HCT116 (cell line): Measurements from ENCODE around the gene FRY. TPM values are rescaled to one million over a fixed set of nuclear protein-coding genes. Genes with fewer than 3 reads are reported as not detected.

Experiments used
- ATAC-seq: fragments of 200-7000 bp; cut with Tn5 transposase; 2 replicates; pipeline ENCODE4 v1.9.1; 2020; ENCODE audit warnings: mild to moderate bottlenecking, moderate library complexity
- BruUV-seq: library from RNA; stranded (reverse); fragments of 400-500 nt; replicated peaks from 2 replicates; lab custom pipeline; 2021; lab: Mats Ljungman, UMichigan
- CTCF ChIA-PET: fragments of 300-600 bp; sonication (Branson Sonifier 250); formaldehyde crosslinking; loops from one replicate; lab custom pipeline; 2021; ENCODE audit warnings: antibody characterized with exemption; lab: Charles Lee
- POLR2A ChIA-PET: fragments of 300-600, 350-600 bp; sonication (Branson Sonifier 250); formaldehyde crosslinking; loops from one replicate; lab custom pipeline; 2021; ENCODE audit warnings: antibody characterized with exemption; lab: Charles Lee
- RAD21 ChIA-PET, 2 experiments: fragments of 300-600 bp; sonication (Branson Sonifier 250); formaldehyde crosslinking; loops; one replicate each; lab custom pipeline; 2023; ENCODE audit warnings: low total read pairs in 2 of 2; ENCODE audit not compliant: uncharacterized antibody in 2 of 2, unreplicated experiment in 2 of 2, low non-redundant PET in 1 of 2; lab: Charles Lee
- DNase-seq: peaks from one replicate; pipeline ENCODE4 v3.0.0-alpha.2; 2010; ENCODE audit warnings: low read depth, low spot score
- H2AFZ ChIP-seq: fragments of 200-600 bp; shearing (Covaris generic), sonication (generic); 2 replicates; pipeline ENCODE4 v1.6.1; 2017; ENCODE audit warnings: low read depth, mixed run types, mixed read lengths, antibody characterized with exemption, low read length; ENCODE audit not compliant: poor library complexity, severe bottlenecking
- H3K27ac ChIP-seq: 2 replicates; pipeline ENCODE4 v1.5.1; 2012; ENCODE audit warnings: low read depth, low read length
- H3K27me3 ChIP-seq: fragments of 200-600 bp; sonication (generic); 2 replicates; pipeline ENCODE4 v1.6.1; 2016; ENCODE audit warnings: mixed run types, low read length, mixed read lengths; ENCODE audit not compliant: insufficient read depth
- H3K36me3 ChIP-seq, 2 experiments: fragments of 200-500 bp in 1 of 2; fragments of 200-600 bp in 1 of 2; sonication (Bioruptor generic) in 1 of 2; sonication (generic) in 1 of 2; 2 replicates each; pipeline versions ENCODE4 v1.5.1 to v1.6.1; 2014 to 2016; ENCODE audit warnings: low read length in 2 of 2, inconsistent platforms in 1 of 2, mixed read lengths in 1 of 2, mixed run types in 1 of 2; ENCODE audit not compliant: insufficient read depth in 2 of 2, control insufficient read depth in 1 of 2
- H3K4me1 ChIP-seq, 2 experiments: fragments of 200-600 bp in 1 of 2; sonication (generic) in 1 of 2; 2 replicates each; pipeline versions ENCODE4 v1.5.1 to v1.6.1; 2012 to 2017; ENCODE audit warnings: low read length in 2 of 2, inconsistent platforms in 1 of 2, mild to moderate bottlenecking in 1 of 2, mixed read lengths in 1 of 2, mixed run types in 1 of 2, moderate library complexity in 1 of 2; ENCODE audit not compliant: insufficient read depth in 2 of 2, control insufficient read depth in 1 of 2
- H3K4me2 ChIP-seq: fragments of 200-600 bp; sonication (generic); 2 replicates; pipeline ENCODE4 v1.6.1; 2017; ENCODE audit warnings: mixed run types, low read length, mixed read lengths
- H3K4me3 ChIP-seq, 2 experiments: fragments of 200-600 bp in 1 of 2; sonication (generic) in 1 of 2; replicated peaks in 1 of 2; 2 replicates each; pipeline ENCODE4 v1.5.1; 2011 to 2016; ENCODE audit warnings: low read length in 2 of 2, control low read depth in 1 of 2, low read depth in 1 of 2, mild to moderate bottlenecking in 1 of 2, mixed read lengths in 1 of 2, mixed run types in 1 of 2
- H3K79me2 ChIP-seq: fragments of 200-600 bp; sonication (generic); 2 replicates; pipeline ENCODE4 v1.6.1; 2017; ENCODE audit warnings: mild to moderate bottlenecking, mixed run types, low read length, moderate library complexity, mixed read lengths; ENCODE audit not compliant: insufficient read depth
- H3K9ac ChIP-seq: fragments of 200-600 bp; sonication (generic); 2 replicates; pipeline ENCODE4 v1.6.1; 2016; ENCODE audit warnings: low read length, mixed read lengths
- H3K9me2 ChIP-seq: fragments of 200-600 bp; sonication (generic), shearing (Covaris generic); 2 replicates; pipeline ENCODE4 v1.6.1; 2017; ENCODE audit warnings: mixed run types, mild to moderate bottlenecking, moderate library complexity; ENCODE audit not compliant: insufficient read depth
- H3K9me3 ChIP-seq, 2 experiments: fragments of 200-500 bp in 1 of 2; fragments of 200-600 bp in 1 of 2; sonication (Bioruptor generic) in 1 of 2; sonication (generic) in 1 of 2; 2 replicates each; pipeline ENCODE4 v1.6.1; 2014 to 2017; ENCODE audit warnings: low read length in 2 of 2, mixed read lengths in 2 of 2, inconsistent platforms in 1 of 2, low read depth in 1 of 2, mild to moderate bottlenecking in 1 of 2, mixed run types in 1 of 2, moderate library complexity in 1 of 2; ENCODE audit not compliant: control insufficient read depth in 1 of 2, insufficient read depth in 1 of 2
- H4K20me1 ChIP-seq: fragments of 200-600 bp; sonication (generic), shearing (Covaris generic); 2 replicates; pipeline ENCODE4 v1.6.1; 2017; ENCODE audit warnings: mixed run types, mild to moderate bottlenecking, moderate library complexity; ENCODE audit not compliant: insufficient read depth
- EZH2phosphoT487 ChIP-seq: fragments of 200-600 bp; IDR thresholded peaks from 2 replicates; pipeline ENCODE4 v1.6.1; 2018; ENCODE audit warnings: antibody characterized with exemption, borderline replicate concordance
- FOSL1 ChIP-seq: IDR thresholded peaks from 2 replicates; pipeline ENCODE4 v1.6.1; 2012; ENCODE audit warnings: low read depth
- JUND ChIP-seq: IDR thresholded peaks from 2 replicates; pipeline ENCODE4 v1.6.1; 2012
- SRF ChIP-seq: IDR thresholded peaks from 2 replicates; pipeline ENCODE4 v1.6.1; 2012; ENCODE audit warnings: low read depth
- TCF7L2 ChIP-seq: IDR thresholded peaks from 2 replicates; pipeline ENCODE4 v1.7.0; 2011; ENCODE audit warnings: borderline replicate concordance, inconsistent platforms; ENCODE audit not compliant: insufficient read depth, insufficient read length; ENCODE audit errors: extremely low read depth
- ZNF274 ChIP-seq: fragments of 200-500 bp; sonication (Bioruptor generic); IDR thresholded peaks from 2 replicates; pipeline ENCODE4 v1.6.1; 2014; ENCODE audit warnings: mild to moderate bottlenecking, low read depth, low read length, inconsistent platforms
- intact Hi-C: fragments of 100-400 bp; cut with micrococcal nuclease; formaldehyde crosslinking; loops from 2 replicates; pipeline ENCODE4 v1.10.0; 2022
- total RNA-seq: library from RNA; stranded (reverse); gene quantifications from one replicate; pipeline ENCODE4 v1.2.1, GENCODE V29; 2021; ENCODE audit not compliant: unreplicated experiment
- TF ChIP-seq, protein P1 (sequence below): IDR thresholded peaks from 2 replicates; pipeline ENCODE4 v1.6.1; 2012
- TF ChIP-seq, protein P2 (sequence below), 3 experiments: fragments of 200-600 bp in 1 of 3; sonication (generic) in 1 of 3; IDR thresholded peaks in 2 of 3; conservative IDR thresholded peaks in 1 of 3; 2 replicates each; pipeline ENCODE4 v1.5.1; 2012 to 2017; ENCODE audit warnings: low read depth in 2 of 3, low read length in 2 of 3, antibody characterized with exemption in 1 of 3, borderline replicate concordance in 1 of 3, control low read depth in 1 of 3, mild to moderate bottlenecking in 1 of 3, mixed read lengths in 1 of 3, mixed run types in 1 of 3, moderate library complexity in 1 of 3; ENCODE audit not compliant: insufficient read depth in 1 of 3

FRY gene
- total RNA-seq, 1 experiment from 2014 or later, result 1.4 TPM

- POLR2A ChIA-PET, result no interaction called here
- TF ChIP-seq, protein P1, sequence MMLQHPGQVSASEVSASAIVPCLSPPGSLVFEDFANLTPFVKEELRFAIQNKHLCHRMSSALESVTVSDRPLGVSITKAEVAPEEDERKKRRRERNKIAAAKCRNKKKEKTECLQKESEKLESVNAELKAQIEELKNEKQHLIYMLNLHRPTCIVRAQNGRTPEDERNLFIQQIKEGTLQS, result no peak
- no peak for TF ChIP-seq TCF7L2
- TF ChIP-seq SRF, result no peak
- no peak for TF ChIP-seq FOSL1
- no peak for TF ChIP-seq EZH2phosphoT487
- TF ChIP-seq, protein P2, sequence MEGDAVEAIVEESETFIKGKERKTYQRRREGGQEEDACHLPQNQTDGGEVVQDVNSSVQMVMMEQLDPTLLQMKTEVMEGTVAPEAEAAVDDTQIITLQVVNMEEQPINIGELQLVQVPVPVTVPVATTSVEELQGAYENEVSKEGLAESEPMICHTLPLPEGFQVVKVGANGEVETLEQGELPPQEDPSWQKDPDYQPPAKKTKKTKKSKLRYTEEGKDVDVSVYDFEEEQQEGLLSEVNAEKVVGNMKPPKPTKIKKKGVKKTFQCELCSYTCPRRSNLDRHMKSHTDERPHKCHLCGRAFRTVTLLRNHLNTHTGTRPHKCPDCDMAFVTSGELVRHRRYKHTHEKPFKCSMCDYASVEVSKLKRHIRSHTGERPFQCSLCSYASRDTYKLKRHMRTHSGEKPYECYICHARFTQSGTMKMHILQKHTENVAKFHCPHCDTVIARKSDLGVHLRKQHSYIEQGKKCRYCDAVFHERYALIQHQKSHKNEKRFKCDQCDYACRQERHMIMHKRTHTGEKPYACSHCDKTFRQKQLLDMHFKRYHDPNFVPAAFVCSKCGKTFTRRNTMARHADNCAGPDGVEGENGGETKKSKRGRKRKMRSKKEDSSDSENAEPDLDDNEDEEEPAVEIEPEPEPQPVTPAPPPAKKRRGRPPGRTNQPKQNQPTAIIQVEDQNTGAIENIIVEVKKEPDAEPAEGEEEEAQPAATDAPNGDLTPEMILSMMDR (IDR thresholded peaks at IDR 0.05 in 2 of 3, conservative IDR thresholded peaks at IDR 0.05 in 1 of 3; ENCODE audit: borderline replicate concordance in 1 of 3, insufficient read depth in 1 of 3, low read depth in 2 of 3, low read length in 2 of 3), result no peak
- TF ChIP-seq ZNF274, result no peak
- no peak for TF ChIP-seq JUND
- no peaks in the 10 kb centered on the region for H3K27me3 ChIP-seq
- no peak overlapping the region for H3K4me3 ChIP-seq
- no peaks in the 10 kb centered on the region for H3K79me2 ChIP-seq
- H3K9ac ChIP-seq, result no peak overlapping the region
- DNase-seq (no peak), ATAC-seq (no peak)
- intact Hi-C loops, result no loop called here
- H4K20me1 ChIP-seq, result no peaks in the 10 kb centered on the region
- H3K9me2 ChIP-seq, result no peaks in the 10 kb centered on the region
- no peak overlapping the region for H2AFZ ChIP-seq
- no peak overlapping the region for H3K27ac ChIP-seq
- peaks cover 0 to 4% of the 10 kb centered on the region in 2 experiments; a peak in 1 of 4 replicates for H3K4me1 ChIP-seq
- RAD21 ChIA-PET, result no interaction called here
- H3K36me3 ChIP-seq, result no peaks in the 10 kb centered on the region
- BruUV-seq, result no TSS peak
- CTCF ChIA-PET, result no interaction called here
- H3K4me2 ChIP-seq, result no peak overlapping the region
- no peaks in the 10 kb centered on the region for H3K9me3 ChIP-seq
These were observed 130.9 kb downstream of the FRY start for GRCh38 chr13:32162395-32163005.
